BE2C (cell line): ENCODE data around the gene CSMD2. TPM values are rescaled to one million over a fixed set of nuclear protein-coding genes. Genes with fewer than 3 reads are reported as not detected.

Experiments used
- DNase-seq: peaks from one replicate; pipeline ENCODE4 v3.0.0-alpha.2; 2020
- H3K27me3 ChIP-seq: fragments of 250-450 bp; sonication (Bioruptor Pico); 2 replicates; pipeline ENCODE4 v1.5.1; 2020; ENCODE audit warnings: mild to moderate bottlenecking
- H3K36me3 ChIP-seq: fragments of 250-450 bp; sonication (Bioruptor Pico); 2 replicates; pipeline ENCODE4 v1.5.1; 2020; ENCODE audit warnings: mild to moderate bottlenecking
- H3K4me1 ChIP-seq: fragments of 250-450 bp; sonication (Bioruptor Pico); 2 replicates; pipeline ENCODE4 v1.5.1; 2020
- H3K4me3 ChIP-seq: 2 replicates; pipeline ENCODE4 v1.5.1; 2011; ENCODE audit warnings: low read depth, low read length
- H3K9me3 ChIP-seq: fragments of 250-450 bp; sonication (Bioruptor Pico); 2 replicates; pipeline ENCODE4 v1.5.1; 2020
- CTCF ChIP-seq: IDR thresholded peaks from 2 replicates; pipeline ENCODE4 v1.5.1; 2012; ENCODE audit warnings: mild to moderate bottlenecking, low read depth, low read length
- polyA plus RNA-seq: library from polyadenylated mRNA; unstranded; fragments of >200 nt; gene quantifications from one replicate; pipeline ENCODE4 v1.2.1, GENCODE V29; 2012; ENCODE audit warnings: low read depth, missing spikeins; ENCODE audit not compliant: insufficient read length, insufficient read depth

The CSMD2 gene
- not detected for polyA plus RNA-seq

GRCh38 chr1:34164771-34165391 lies at the start of gene CSMD2:
Gene CSMD2, minus strand, starts transcription at chr1:34165230. Its CDS starts 133 bp downstream, at chr1:34165097.
- H3K36me3 ChIP-seq = no peaks in the 10 kb centered on the region
- no peaks in the 10 kb centered on the region for H3K9me3 ChIP-seq
- TF ChIP-seq CTCF = no peak
- peaks cover 32% of the 10 kb centered on the region for H3K27me3 ChIP-seq
- DNase-seq = no peak
- no peak within 1 kb of the TSS for H3K4me3 ChIP-seq
- H3K4me1 ChIP-seq = no peaks in the 10 kb centered on the region

GRCh38 chr1:34213956-34214355 lies 48.9 kb upstream of the CSMD2 start:
- H3K27me3 ChIP-seq = no peaks in the 10 kb centered on the region
- no peaks in the 10 kb centered on the region for H3K36me3 ChIP-seq
- H3K4me3 ChIP-seq = no peak overlapping the region
- TF ChIP-seq CTCF = no peak
- no peaks in the 10 kb centered on the region for H3K4me1 ChIP-seq
- no peak for DNase-seq
- H3K9me3 ChIP-seq = no peaks in the 10 kb centered on the region

- no peaks in the 10 kb centered on the region for H3K27me3 ChIP-seq
- no peak for TF ChIP-seq CTCF
- H3K4me1 ChIP-seq = no peaks in the 10 kb centered on the region
- no peaks in the 10 kb centered on the region for H3K9me3 ChIP-seq
- DNase-seq = no peak
- no peaks in the 10 kb centered on the region for H3K36me3 ChIP-seq
- H3K4me3 ChIP-seq = no peak overlapping the region
Observed at GRCh38 chr1:34212673-34213072, 47.6 kb upstream of the CSMD2 start.

GRCh38 chr1:34199927-34200326 lies 34.9 kb upstream of the CSMD2 start:
- no peak for DNase-seq
- Histone ChIP-seq H3K9me3 (no peaks in the 10 kb centered on the region), H3K4me1 (no peaks in the 10 kb centered on the region), H3K36me3 (no peaks in the 10 kb centered on the region), H3K27me3 (no peaks in the 10 kb centered on the region), H3K4me3 (no peak overlapping the region)
- TF ChIP-seq CTCF = no peak

- no peaks in the 10 kb centered on the region for H3K36me3 ChIP-seq
- H3K4me1 ChIP-seq = no peaks in the 10 kb centered on the region
- TF ChIP-seq CTCF = no peak
Observed at GRCh38 chr1:34192621-34193020, 27.6 kb upstream of the CSMD2 start.

GRCh38 chr1:34190692-34191091 lies 25.7 kb upstream of the CSMD2 start:
- Histone ChIP-seq H3K27me3 (no peaks in the 10 kb centered on the region), H3K4me1 (no peaks in the 10 kb centered on the region), H3K4me3 (no peak overlapping the region), H3K9me3 (no peaks in the 10 kb centered on the region), H3K36me3 (no peaks in the 10 kb centered on the region)
- DNase-seq = no peak
- no peak for TF ChIP-seq CTCF

More at GRCh38 chr1:34192621-34193020, 27.6 kb upstream of the CSMD2 start:
- DNase-seq = no peak
- H3K9me3 ChIP-seq = no peaks in the 10 kb centered on the region
- H3K4me3 ChIP-seq = no peak overlapping the region
- no peaks in the 10 kb centered on the region for H3K27me3 ChIP-seq
